HG03103 (cell line): ENCODE results near the gene CHST3.
"Not testable (repeated sequence)": the region's sequence is repeated elsewhere in the genome, so short reads cannot be mapped to it uniquely, and the experiment has no call there.

Experiments
- ATAC-seq: cut with Tn5 transposase; IDR thresholded peaks from one replicate; pipeline ENCODE4 v1.9.1; 2021; ENCODE audit warnings: low read depth; ENCODE audit not compliant: unreplicated experiment

CHST3 gene

GRCh38 chr10:71964098-71964742, at the start of gene CHST3:
TSS of gene CHST3 (plus strand) at chr10:71964395. CDS start at chr10:72005843, 41,448 bp downstream.
- ATAC-seq = no peak

GRCh38 chr10:71916827-71917226, 47.4 kb upstream of the CHST3 start:
- ATAC-seq = no peak

- no peak for ATAC-seq
Measured at GRCh38 chr10:71918992-71919391, 45.2 kb upstream of the CHST3 start.

- ATAC-seq = not testable (repeated sequence)
Measured at GRCh38 chr10:71919956-71920539, 44.1 kb upstream of the CHST3 start.

- no peak for ATAC-seq
Measured at GRCh38 chr10:71920540-71921323, 43.5 kb upstream of the CHST3 start.

DNA sequence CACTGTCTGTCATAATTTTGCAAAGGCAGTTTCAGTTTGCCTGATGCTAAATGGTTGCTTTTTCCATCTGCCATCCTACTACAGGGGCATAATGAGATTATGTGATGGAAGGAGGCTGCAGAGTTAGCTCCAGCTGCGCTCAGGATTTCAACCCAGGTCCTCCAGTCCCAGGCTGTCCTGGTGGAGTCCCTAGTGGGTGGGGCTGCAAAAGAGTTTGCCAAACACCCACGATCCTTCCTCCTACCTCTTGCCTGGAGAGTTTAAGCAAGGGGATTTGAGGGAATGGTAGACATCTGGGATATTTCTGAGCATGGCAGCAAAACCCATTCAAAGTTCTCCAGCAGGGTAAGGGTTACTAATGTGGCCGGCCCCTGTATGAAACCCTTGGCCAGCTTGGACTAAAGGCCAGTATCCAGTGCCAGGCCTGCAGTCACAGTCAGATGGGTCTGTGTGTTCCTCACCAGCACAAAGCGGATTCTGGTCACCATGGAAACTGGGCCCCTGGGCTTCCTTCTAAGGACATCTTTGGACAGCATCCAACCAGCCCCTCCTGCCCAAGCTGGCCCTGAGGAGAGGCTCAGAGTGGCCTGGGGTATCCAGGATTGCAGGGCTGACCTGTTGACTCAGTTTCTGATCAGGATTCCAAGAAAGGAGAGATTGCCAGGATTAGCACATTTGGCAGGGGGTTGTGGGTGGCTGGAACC, 42.7 kb upstream of the CHST3 start:
- no peak for ATAC-seq

DNA sequence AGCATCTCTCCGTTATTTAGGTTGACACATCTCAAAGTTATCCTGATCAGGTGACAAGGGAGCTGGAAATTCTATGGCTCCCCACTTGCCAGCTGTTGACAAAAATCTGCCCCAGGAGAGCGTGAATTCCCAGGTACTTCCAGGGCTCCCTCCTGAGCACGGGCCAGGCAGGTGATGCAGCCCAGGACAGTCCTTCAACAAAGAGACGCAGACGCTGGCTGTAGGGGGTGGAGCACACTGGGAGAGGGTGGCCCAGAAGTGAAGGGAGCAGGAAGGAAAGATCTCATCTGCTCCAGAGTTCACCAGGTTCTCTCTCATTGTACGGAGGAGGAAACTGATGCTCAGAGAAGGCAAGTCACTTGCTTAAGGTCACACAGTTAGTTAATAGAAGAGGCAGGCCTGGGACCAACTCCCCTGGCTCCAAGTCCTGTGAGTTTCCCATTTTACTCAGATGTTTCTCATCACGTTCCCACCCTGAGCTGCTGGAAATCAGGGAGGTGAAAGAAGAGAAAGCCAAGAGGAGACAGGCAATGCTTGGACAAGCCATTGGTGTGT, 41.0 kb upstream of the CHST3 start:
- no peak for ATAC-seq

GRCh38 chr10:71924771-71925170, 39.4 kb upstream of the CHST3 start:
- no peak for ATAC-seq

GRCh38 chr10:71927159-71927558, 37.0 kb upstream of the CHST3 start:
- ATAC-seq = no peak

- no peak for ATAC-seq
Measured at GRCh38 chr10:71927776-71928592, 36.2 kb upstream of the CHST3 start.

DNA sequence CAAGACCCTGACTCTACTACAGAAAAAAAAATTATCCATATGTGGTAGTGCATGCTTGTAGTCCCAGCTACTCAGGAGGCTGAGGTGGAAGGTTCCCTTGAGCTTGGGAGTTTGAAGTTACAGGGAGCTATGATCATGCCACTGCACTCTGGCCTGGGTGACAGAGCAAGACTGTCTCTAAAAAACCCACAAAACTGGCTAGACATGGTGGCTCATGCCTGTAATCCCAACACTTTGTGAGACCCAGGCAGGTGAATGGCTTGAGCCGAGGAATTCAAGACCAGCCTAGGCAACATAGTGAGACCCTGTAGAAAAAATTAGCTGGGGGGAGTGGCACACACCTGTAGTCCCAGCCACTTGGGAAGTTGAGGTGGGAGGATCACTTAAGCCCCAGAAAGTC, 32.9 kb upstream of the CHST3 start:
- ATAC-seq = no peak

GRCh38 chr10:71933651-71934050, 30.5 kb upstream of the CHST3 start:
- ATAC-seq = no peak

DNA sequence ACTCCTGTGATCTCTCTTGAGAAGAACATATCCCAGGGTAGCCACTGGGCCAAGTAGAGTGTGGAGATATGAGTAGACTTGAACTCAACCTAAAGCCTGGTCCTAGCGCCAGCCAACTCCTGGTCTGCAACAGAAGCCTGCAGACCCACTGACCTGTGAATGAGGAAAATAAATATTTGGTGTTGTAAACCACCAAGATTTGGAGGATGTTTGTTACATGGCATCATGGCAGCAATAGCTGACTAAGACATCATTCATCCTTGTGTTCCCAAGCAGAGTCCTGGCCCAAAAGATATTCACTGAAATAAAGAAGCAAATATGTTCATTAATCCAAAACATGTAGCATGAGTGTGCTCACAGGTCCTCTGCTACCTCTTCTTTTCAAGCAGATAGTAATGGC, 26.0 kb upstream of the CHST3 start:
- ATAC-seq = no peak

GRCh38 chr10:71939304-71939703, 24.9 kb upstream of the CHST3 start:
- no peak for ATAC-seq

DNA sequence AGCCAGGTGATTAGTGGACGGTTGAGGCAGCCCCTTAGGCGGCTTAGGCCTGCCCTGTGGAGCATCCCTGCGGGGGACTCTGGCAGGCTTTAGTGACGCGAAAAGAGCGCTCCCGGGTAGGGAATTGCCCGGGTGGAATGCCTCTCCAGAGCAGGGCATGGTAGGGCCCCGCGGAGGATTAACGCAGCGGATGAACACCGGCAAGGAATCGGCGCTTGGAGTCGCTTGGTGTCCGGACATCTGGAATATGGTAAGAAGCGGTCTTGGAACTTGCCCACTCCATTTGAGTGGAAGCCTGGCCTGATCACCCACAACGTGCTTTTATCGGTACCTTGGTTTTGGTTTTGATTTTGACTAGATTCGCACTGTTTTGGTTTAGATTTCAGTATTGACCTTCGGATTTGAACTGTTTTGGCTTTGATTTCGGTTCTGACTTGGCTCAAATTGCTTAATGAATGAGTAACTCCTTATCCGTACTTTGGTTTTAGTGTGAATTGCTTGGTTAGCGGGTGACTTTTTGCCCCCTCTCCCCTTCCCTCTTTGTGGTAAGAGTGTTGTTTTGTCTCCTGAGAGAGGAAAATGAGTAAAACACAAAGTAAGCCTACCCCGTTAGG, 24.2 kb upstream of the CHST3 start:
- no peak for ATAC-seq

- ATAC-seq = no peak
Measured at GRCh38 chr10:71940752-71941151, 23.4 kb upstream of the CHST3 start.

- no peak for ATAC-seq
Measured at GRCh38 chr10:71941318-71941717, 22.9 kb upstream of the CHST3 start.

GRCh38 chr10:71945819-71946474, 18.2 kb upstream of the CHST3 start:
- no peak for ATAC-seq

DNA sequence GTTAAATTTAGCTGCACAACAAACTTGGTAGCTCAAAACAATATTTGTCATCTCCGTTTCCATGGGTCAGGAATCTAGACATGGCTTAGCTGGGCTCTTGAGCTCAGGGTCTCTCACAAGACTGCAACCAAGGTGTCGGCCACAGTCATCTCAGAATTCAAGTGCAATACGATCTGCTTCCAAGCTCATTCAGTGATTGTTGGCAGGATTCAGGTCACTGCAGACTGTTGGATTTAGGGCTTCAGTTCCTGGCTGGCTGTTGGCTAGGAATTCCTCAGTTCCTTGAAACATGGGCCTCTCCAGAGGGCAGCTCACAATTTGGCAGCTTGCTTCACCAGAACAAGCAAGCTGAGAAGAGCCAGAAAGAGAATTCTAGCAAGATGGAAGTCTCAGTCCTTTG, 17.5 kb upstream of the CHST3 start:
- no peak for ATAC-seq
